Peyer's patch (tissue), 4 donors: ENCODE measurements around the gene PSMC3. TPM values are rescaled to one million over a fixed set of nuclear protein-coding genes. Genes with fewer than 3 reads are reported as not detected.
"Not testable (repeated sequence)": the region's sequence is repeated elsewhere in the genome, so short reads cannot be mapped to it uniquely, and the experiment has no call there.

Source experiments
- DNase-seq, 3 donors: peaks; one replicate each; pipeline ENCODE4 v3.0.0-alpha.2; 2017 to 2019
- H3K27ac ChIP-seq, 4 donors: fragments of 200-600 bp; sonication (generic); one replicate each; pipeline ENCODE4 v1.5.1; 2016 to 2019
- H3K27me3 ChIP-seq, 2 donors: fragments of 200-600 bp; sonication (generic); one replicate each; pipeline ENCODE4 v1.5.1; 2019
- H3K36me3 ChIP-seq, 3 donors: fragments of 200-600 bp; sonication (generic); one replicate each; pipeline ENCODE4 v1.5.1; 2016 to 2019
- H3K4me1 ChIP-seq, 4 donors: fragments of 200-600 bp; sonication (generic); one replicate each; pipeline ENCODE4 v1.5.1; 2016 to 2019
- H3K4me3 ChIP-seq, 4 donors: fragments of 200-600 bp; sonication (generic); 1 replicate in 3 of 4; 2 replicates in 1 of 4; pipeline ENCODE4 v1.5.1; 2016 to 2019; ENCODE audit warnings: mild to moderate bottlenecking in 1 of 4
- H3K9me3 ChIP-seq, 4 donors: fragments of 200-600 bp; sonication (generic); one replicate each; pipeline ENCODE4 v1.5.1; 2016 to 2019; ENCODE audit warnings: mild to moderate bottlenecking in 1 of 4
- CTCF ChIP-seq, 6 experiments: fragments of 450-650 bp in 4 of 6; fragments of 200-600 bp in 2 of 6; sonication (generic) in 1 of 6; IDR thresholded peaks; one replicate each; pipeline ENCODE4 v1.5.1; 2017 to 2019; ENCODE audit warnings: antibody characterized with exemption in 6 of 6, mild to moderate bottlenecking in 3 of 6, moderate library complexity in 1 of 6
- POLR2A ChIP-seq, 2 donors: fragments of 450-650 bp; IDR thresholded peaks; one replicate each; pipeline ENCODE4 v1.5.1; 2017; ENCODE audit warnings: antibody characterized with exemption in 2 of 2, mild to moderate bottlenecking in 2 of 2, moderate library complexity in 2 of 2
- total RNA-seq, 4 donors: library from RNA; depleted of rRNA; stranded (reverse); fragments of >200 nt; gene quantifications; one replicate each; pipeline ENCODE4 v1.1.0, GENCODE V29; 2016

Gene PSMC3
- total RNA-seq, 4 donors from 2014 or later = 47.6 to 121 (median 70.9) TPM

GRCh38 chr11:47454258-47454671, 28.0 kb upstream of the PSMC3 start:
- peak in 2 of 3 donors; percentile 71 to 89 for DNase-seq

GRCh38 chr11:47453365-47453764, 27.1 kb upstream of the PSMC3 start:
- TF ChIP-seq POLR2A (IDR thresholded peaks at IDR 0.05) (no peak), CTCF (IDR thresholded peaks at IDR 0.05) (no peak)
- no peak for DNase-seq
- H3K9me3 ChIP-seq = no peaks in the 10 kb centered on the region
- no peaks in the 10 kb centered on the region for H3K4me1 ChIP-seq
- H3K36me3 ChIP-seq = no peaks in the 10 kb centered on the region
- H3K27me3 ChIP-seq = no peaks in the 10 kb centered on the region
- no peak overlapping the region for H3K27ac ChIP-seq
- no peak overlapping the region for H3K4me3 ChIP-seq

More at GRCh38 chr11:47454258-47454671, 28.0 kb upstream of the PSMC3 start:
- H3K27ac ChIP-seq, H3K36me3 ChIP-seq, H3K4me1 ChIP-seq, H3K4me3 ChIP-seq, H3K9me3 ChIP-seq, H3K27me3 ChIP-seq: not testable (repeated sequence)
- TF ChIP-seq CTCF (IDR thresholded peaks at IDR 0.05) = peak; percentile 21 to 76 (median 72)

- no peak for DNase-seq
- H3K36me3 ChIP-seq = no peaks in the 10 kb centered on the region
- no peak overlapping the region for H3K27ac ChIP-seq
- no peaks in the 10 kb centered on the region for H3K4me1 ChIP-seq
- H3K27me3 ChIP-seq = no peaks in the 10 kb centered on the region
- TF ChIP-seq POLR2A (IDR thresholded peaks at IDR 0.05) (no peak), CTCF (IDR thresholded peaks at IDR 0.05) (no peak)
- H3K9me3 ChIP-seq = no peaks in the 10 kb centered on the region
- no peak overlapping the region for H3K4me3 ChIP-seq
Measured at GRCh38 chr11:47451990-47452389, 25.8 kb upstream of the PSMC3 start.

- Histone ChIP-seq H3K27me3 (no peaks in the 10 kb centered on the region), H3K36me3 (no peaks in the 10 kb centered on the region), H3K4me1 (no peaks in the 10 kb centered on the region), H3K27ac (no peak overlapping the region), H3K4me3 (no peak overlapping the region), H3K9me3 (no peaks in the 10 kb centered on the region)
- no peak for DNase-seq
- no peak for TF ChIP-seq POLR2A (IDR thresholded peaks at IDR 0.05)
- TF ChIP-seq CTCF (IDR thresholded peaks at IDR 0.05) = no peak
Measured at GRCh38 chr11:47451436-47451835, 25.2 kb upstream of the PSMC3 start.

- Histone ChIP-seq H3K27me3 (no peaks in the 10 kb centered on the region), H3K4me3 (no peak overlapping the region), H3K4me1 (no peaks in the 10 kb centered on the region), H3K27ac (no peak overlapping the region), H3K36me3 (no peaks in the 10 kb centered on the region), H3K9me3 (no peaks in the 10 kb centered on the region)
- no peak for DNase-seq
- TF ChIP-seq CTCF (IDR thresholded peaks at IDR 0.05) = no peak
- no peak for TF ChIP-seq POLR2A (IDR thresholded peaks at IDR 0.05)
Measured at GRCh38 chr11:47449541-47449940, 23.3 kb upstream of the PSMC3 start.
